Liver (tissue), 3 donors: Measurements from ENCODE around the gene SLC1A2.

Experiments
- CTCF ChIP-seq: fragments of 150-350 bp; IDR thresholded peaks from 2 replicates; pipeline ENCODE4 v1.5.1; 2017; ENCODE audit warnings: improper control_type of control experiment, low read depth, low read length; ENCODE audit not compliant: missing input control
- FOXA1 ChIP-seq: IDR thresholded peaks from 2 replicates; pipeline ENCODE4 v1.6.1; 2016; ENCODE audit warnings: antibody characterized with exemption
- FOXA2 ChIP-seq: IDR thresholded peaks from 2 replicates; pipeline ENCODE4 v1.6.1; 2016; ENCODE audit warnings: antibody characterized with exemption
- GABPA ChIP-seq, 2 donors: IDR thresholded peaks in 1 of 2; conservative IDR thresholded peaks in 1 of 2; 2 replicates each; pipeline ENCODE4 v1.6.1; 2016; ENCODE audit warnings: antibody characterized with exemption in 2 of 2, mild to moderate bottlenecking in 1 of 2, moderate library complexity in 1 of 2
- HNF4G ChIP-seq: IDR thresholded peaks from 2 replicates; pipeline ENCODE4 v1.6.1; 2016; ENCODE audit warnings: antibody characterized with exemption
- REST ChIP-seq: IDR thresholded peaks from 2 replicates; pipeline ENCODE4 v1.6.1; 2016; ENCODE audit warnings: antibody characterized with exemption, mild to moderate bottlenecking
- TAF1 ChIP-seq: conservative IDR thresholded peaks from 2 replicates; pipeline ENCODE4 v1.6.1; 2016; ENCODE audit warnings: antibody characterized with exemption, mild to moderate bottlenecking
- YY1 ChIP-seq: IDR thresholded peaks from 2 replicates; pipeline ENCODE4 v1.6.1; 2016; ENCODE audit warnings: antibody characterized with exemption, mild to moderate bottlenecking
- donor health status: healthy.
- donor health status: healthy.

GRCh38 chr11:35343033-35343598 lies 76.2 kb downstream of the SLC1A2 start:
- TF ChIP-seq REST, result no peak
- no peak for TF ChIP-seq FOXA2
- TF ChIP-seq CTCF, result no peak
- TF ChIP-seq TAF1, result no peak
- TF ChIP-seq GABPA (IDR thresholded peaks at IDR 0.05 in 1 of 2, conservative IDR thresholded peaks at IDR 0.05 in 1 of 2), result no peak
- no peak for TF ChIP-seq FOXA1
- TF ChIP-seq YY1, result no peak
- TF ChIP-seq HNF4G, result no peak
